ENCODE results near the gene SOCS6. TPM values are rescaled to one million over a fixed set of nuclear protein-coding genes. Genes with fewer than 3 reads are reported as not detected.

Gene SOCS6
- total and polyA plus RNA-seq, 2 of the 13 experiments (the other 11 are each of a cell fraction or from before 2014, with no cell fraction given): 18.6 to 38.3 TPM

DNA sequence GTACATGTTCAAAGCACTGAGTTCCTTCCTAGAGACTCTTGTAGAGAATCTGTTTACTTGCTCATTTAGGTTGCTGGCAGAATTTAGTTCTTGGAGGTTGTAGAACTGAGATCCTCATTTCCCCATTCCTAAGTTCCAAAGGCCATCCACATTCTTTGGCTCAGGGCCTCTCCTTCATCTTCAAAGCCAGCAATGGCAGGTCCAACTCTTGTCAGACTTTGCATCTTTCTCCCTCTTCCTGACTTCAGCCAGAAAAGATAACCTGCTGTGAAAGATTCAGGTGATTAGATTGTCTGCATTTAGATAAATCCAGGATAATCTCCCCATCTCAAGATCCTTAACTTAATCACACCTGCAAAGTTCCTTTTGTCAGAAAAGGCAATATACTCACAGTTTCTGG, 51.1 kb downstream of the SOCS6 start:
- no peak overlapping the region for H3K27ac ChIP-seq (ENCODE audit: extremely low read length, insufficient read depth, low read length)
- H2AFZ ChIP-seq (ENCODE audit: low read length): no peak overlapping the region
- FAIRE-seq: no peak
- intact Hi-C loops (cut with micrococcal nuclease; ENCODE audit: unreplicated experiment): no loop called here
- H3K9ac ChIP-seq (ENCODE audit: insufficient read depth, low read depth, low read length): no peak overlapping the region
- no peak overlapping the region for H3K4me3 ChIP-seq (replicated peaks in 1 of 3; ENCODE audit: insufficient read depth in 1 of 3, low read depth in 2 of 3, low read length in 3 of 3)
- ChIA-PET CTCF (ENCODE audit: low intra/inter-chr PET ratio, low total read pairs) (no interaction called here), POLR2A (interaction anchor here (1.0 kb wide), 1 partner anchor 37 kb away, joined by 3 read pairs; no protein-coding TSS in a partner anchor)
- in situ Hi-C loops (cut with HindIII; ENCODE audit: extremely low pct_ligation_motif_present, low pct_unique_long_range_greater_than_20kb): loop anchor here (5.0 to 10.0 kb wide), 2 partner anchors 37 to 95 kb away; no protein-coding TSS in a partner anchor
- no peak for DNase-seq (ENCODE audit: low spot score)
- no peak overlapping the region for H3K4me2 ChIP-seq (ENCODE audit: low read depth, low read length)
- no peaks in the 10 kb centered on the region for H3K27me3 ChIP-seq (ENCODE audit: control insufficient read depth in 1 of 2, insufficient read depth in 2 of 2, low read length in 2 of 2)
- no peaks in the 10 kb centered on the region for H4K20me1 ChIP-seq (ENCODE audit: insufficient read depth, low read length)
- no peak for ATAC-seq
- H3K79me2 ChIP-seq (ENCODE audit: insufficient read depth, low read length): peaks cover 14% of the 10 kb centered on the region
- no TSS peak for BruUV-seq (replicated peaks)
- H3K4me1 ChIP-seq (ENCODE audit: insufficient read depth, low read length): peaks cover 51% of the 10 kb centered on the region
- peaks cover 0 to 4% of the 10 kb centered on the region in 2 experiments; a peak in 2 of 5 replicates for H3K36me3 ChIP-seq (replicated peaks in 1 of 2; ENCODE audit: control insufficient read depth in 1 of 2, insufficient read depth in 2 of 2, low read length in 2 of 2)
- H3K9me3 ChIP-seq (ENCODE audit: low read length): peaks cover 11% of the 10 kb centered on the region
- TF ChIP-seq EP300 (IDR thresholded peaks at IDR 0.05; ENCODE audit: low read depth in 2 of 2, low read length in 2 of 2): 0 out of 4 replicates have a peak, but pooled peaks of 1 of the 2 experiments have one; percentile 11
- no peak for TF ChIP-seq EP300 (CRISPR knock-in tag; IDR thresholded peaks at IDR 0.05; ENCODE audit: borderline replicate concordance)
- no peak for TF ChIP-seq ZNF292 (CRISPR knock-in tag; IDR thresholded peaks at IDR 0.05; ENCODE audit: borderline replicate concordance, low read depth)
- TF ChIP-seq IKZF1 (IDR thresholded peaks at IDR 0.05): no peak
- no peak for TF ChIP-seq ZNF20 (CRISPR knock-in tag; IDR thresholded peaks at IDR 0.05)
- TF ChIP-seq HNF4A (CRISPR knock-in tag; IDR thresholded peaks at IDR 0.05): 0 out of 2 replicates have a peak, but pooled peaks have one; percentile 5
- TF ChIP-seq TEAD3 (CRISPR knock-in tag; optimal IDR thresholded peaks at IDR 0.05; ENCODE audit: borderline replicate concordance): peak; percentile 14
- TF ChIP-seq, protein P1, sequence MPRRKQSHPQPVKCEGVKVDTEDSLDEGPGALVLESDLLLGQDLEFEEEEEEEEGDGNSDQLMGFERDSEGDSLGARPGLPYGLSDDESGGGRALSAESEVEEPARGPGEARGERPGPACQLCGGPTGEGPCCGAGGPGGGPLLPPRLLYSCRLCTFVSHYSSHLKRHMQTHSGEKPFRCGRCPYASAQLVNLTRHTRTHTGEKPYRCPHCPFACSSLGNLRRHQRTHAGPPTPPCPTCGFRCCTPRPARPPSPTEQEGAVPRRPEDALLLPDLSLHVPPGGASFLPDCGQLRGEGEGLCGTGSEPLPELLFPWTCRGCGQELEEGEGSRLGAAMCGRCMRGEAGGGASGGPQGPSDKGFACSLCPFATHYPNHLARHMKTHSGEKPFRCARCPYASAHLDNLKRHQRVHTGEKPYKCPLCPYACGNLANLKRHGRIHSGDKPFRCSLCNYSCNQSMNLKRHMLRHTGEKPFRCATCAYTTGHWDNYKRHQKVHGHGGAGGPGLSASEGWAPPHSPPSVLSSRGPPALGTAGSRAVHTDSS (CRISPR knock-in tag; conservative IDR thresholded peaks at IDR 0.05): no peak
- TF ChIP-seq ZNF564 (CRISPR knock-in tag; IDR thresholded peaks at IDR 0.05): no peak
- TF ChIP-seq ZSCAN25 (CRISPR knock-in tag; IDR thresholded peaks at IDR 0.05): no peak
- peak; percentile 40; the same call in 1 of the 2 replicates for TF ChIP-seq HNF4G (IDR thresholded peaks at IDR 0.05; ENCODE audit: borderline replicate concordance, low read depth, low read length)
- TF ChIP-seq HNF4G (CRISPR knock-in tag; IDR thresholded peaks at IDR 0.05; ENCODE audit: borderline replicate concordance, low read depth): no peak
- no peak for TF ChIP-seq SPEN (CRISPR knock-in tag; IDR thresholded peaks at IDR 0.05; ENCODE audit: low read depth)
- TF ChIP-seq, protein P2, sequence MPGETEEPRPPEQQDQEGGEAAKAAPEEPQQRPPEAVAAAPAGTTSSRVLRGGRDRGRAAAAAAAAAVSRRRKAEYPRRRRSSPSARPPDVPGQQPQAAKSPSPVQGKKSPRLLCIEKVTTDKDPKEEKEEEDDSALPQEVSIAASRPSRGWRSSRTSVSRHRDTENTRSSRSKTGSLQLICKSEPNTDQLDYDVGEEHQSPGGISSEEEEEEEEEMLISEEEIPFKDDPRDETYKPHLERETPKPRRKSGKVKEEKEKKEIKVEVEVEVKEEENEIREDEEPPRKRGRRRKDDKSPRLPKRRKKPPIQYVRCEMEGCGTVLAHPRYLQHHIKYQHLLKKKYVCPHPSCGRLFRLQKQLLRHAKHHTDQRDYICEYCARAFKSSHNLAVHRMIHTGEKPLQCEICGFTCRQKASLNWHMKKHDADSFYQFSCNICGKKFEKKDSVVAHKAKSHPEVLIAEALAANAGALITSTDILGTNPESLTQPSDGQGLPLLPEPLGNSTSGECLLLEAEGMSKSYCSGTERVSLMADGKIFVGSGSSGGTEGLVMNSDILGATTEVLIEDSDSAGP (CRISPR knock-in tag; IDR thresholded peaks at IDR 0.05; ENCODE audit: borderline replicate concordance): no peak
- TF ChIP-seq, protein P3, sequence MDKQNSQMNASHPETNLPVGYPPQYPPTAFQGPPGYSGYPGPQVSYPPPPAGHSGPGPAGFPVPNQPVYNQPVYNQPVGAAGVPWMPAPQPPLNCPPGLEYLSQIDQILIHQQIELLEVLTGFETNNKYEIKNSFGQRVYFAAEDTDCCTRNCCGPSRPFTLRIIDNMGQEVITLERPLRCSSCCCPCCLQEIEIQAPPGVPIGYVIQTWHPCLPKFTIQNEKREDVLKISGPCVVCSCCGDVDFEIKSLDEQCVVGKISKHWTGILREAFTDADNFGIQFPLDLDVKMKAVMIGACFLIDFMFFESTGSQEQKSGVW (CRISPR knock-in tag; IDR thresholded peaks at IDR 0.05; ENCODE audit: borderline replicate concordance): no peak
- no peak for TF ChIP-seq PAF1 (CRISPR knock-in tag; IDR thresholded peaks at IDR 0.05)
- TF ChIP-seq KAT8 (CRISPR knock-in tag; IDR thresholded peaks at IDR 0.05): no peak
- no peak for TF ChIP-seq ARNT2 (CRISPR knock-in tag; IDR thresholded peaks at IDR 0.05; ENCODE audit: low read depth)
- TF ChIP-seq FOXP1 (IDR thresholded peaks at IDR 0.05): no peak
- no peak for TF ChIP-seq FOXP1 (CRISPR knock-in tag; IDR thresholded peaks at IDR 0.05)
- no peak for TF ChIP-seq GABPA (IDR thresholded peaks at IDR 0.05; ENCODE audit: low read depth, low read length)
- no peak for TF ChIP-seq GABPA (CRISPR knock-in tag; IDR thresholded peaks at IDR 0.05; ENCODE audit: low read depth)
- TF ChIP-seq KMT2B (CRISPR knock-in tag; IDR thresholded peaks at IDR 0.05): no peak
- TF ChIP-seq, protein P4, sequence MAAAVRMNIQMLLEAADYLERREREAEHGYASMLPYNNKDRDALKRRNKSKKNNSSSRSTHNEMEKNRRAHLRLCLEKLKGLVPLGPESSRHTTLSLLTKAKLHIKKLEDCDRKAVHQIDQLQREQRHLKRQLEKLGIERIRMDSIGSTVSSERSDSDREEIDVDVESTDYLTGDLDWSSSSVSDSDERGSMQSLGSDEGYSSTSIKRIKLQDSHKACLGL (CRISPR knock-in tag; IDR thresholded peaks at IDR 0.05): no peak

Measured in HepG2 (cell line).